ENCODE data around the gene ACTR10.

GRCh38 chr14:58285132-58285531 lies 85.2 kb downstream of the ACTR10 start:
- TF ChIP-seq CTCF (IDR thresholded peaks at IDR 0.05 in 4 of 5, conservative IDR thresholded peaks at IDR 0.05 in 1 of 5) (no peak), POLR2A (IDR thresholded peaks at IDR 0.05) (no peak)

Measured in gastrocnemius medialis (tissue), 4 donors.